OCI-LY7 (cell line): ENCODE measurements around the gene ANKRD2. TPM values are rescaled to one million over a fixed set of nuclear protein-coding genes. Genes with fewer than 3 reads are reported as not detected.
"Not testable (repeated sequence)": the region's sequence is repeated elsewhere in the genome, so short reads cannot be mapped to it uniquely, and the experiment has no call there.

Experiments used
- BruUV-seq: library from RNA; stranded (reverse); fragments of 400-500 nt; replicated peaks from 2 replicates; lab custom pipeline; 2021; lab: Mats Ljungman, UMichigan
- CTCF ChIA-PET: fragments of 300-600 bp; sonication (Branson Sonifier 250); formaldehyde crosslinking; loops from one replicate; lab custom pipeline; 2022; ENCODE audit warnings: antibody characterized with exemption; ENCODE audit not compliant: unreplicated experiment; lab: Charles Lee
- POLR2A ChIA-PET: fragments of 300-600 bp; sonication (Branson Sonifier 250); formaldehyde crosslinking; loops from one replicate; lab custom pipeline; 2022; ENCODE audit warnings: antibody characterized with exemption; lab: Charles Lee
- DNase-seq: peaks from one replicate; pipeline ENCODE4 v3.0.0-alpha.2; 2015; ENCODE audit warnings: low spot score
- H2AFZ ChIP-seq: fragments of 200-600 bp; sonication (generic), shearing (Covaris generic); 2 replicates; pipeline ENCODE4 v1.6.1; 2014; ENCODE audit warnings: mild to moderate bottlenecking, antibody characterized with exemption, low read length, moderate library complexity
- H3K27ac ChIP-seq: fragments of 200-600 bp; sonication (generic); 2 replicates; pipeline ENCODE4 v1.5.1; 2014; ENCODE audit warnings: mixed run types, low read depth, mild to moderate bottlenecking, moderate library complexity, low read length, inconsistent platforms; ENCODE audit not compliant: poor library complexity, severe bottlenecking
- H3K36me3 ChIP-seq: fragments of 200-600 bp; sonication (generic); 2 replicates; pipeline ENCODE4 v1.6.1; 2014; ENCODE audit warnings: mild to moderate bottlenecking, antibody characterized with exemption, low read length, moderate library complexity, mixed read lengths; ENCODE audit not compliant: insufficient read depth
- H3K4me1 ChIP-seq: fragments of 200-600 bp; sonication (generic); 2 replicates; pipeline ENCODE4 v1.5.1; 2014; ENCODE audit warnings: mild to moderate bottlenecking, low read length; ENCODE audit not compliant: insufficient read depth, poor library complexity, severe bottlenecking
- H3K4me2 ChIP-seq: fragments of 200-600 bp; sonication (generic); 2 replicates; pipeline ENCODE4 v1.6.1; 2014; ENCODE audit warnings: mild to moderate bottlenecking, low read length
- H3K4me3 ChIP-seq: fragments of 200-600 bp; sonication (generic); 2 replicates; pipeline ENCODE4 v1.5.1; 2014; ENCODE audit warnings: mild to moderate bottlenecking, low read depth, low read length; ENCODE audit not compliant: poor library complexity, severe bottlenecking
- H3K79me2 ChIP-seq: fragments of 200-600 bp; sonication (generic); 2 replicates; pipeline ENCODE4 v1.6.1; 2016; ENCODE audit warnings: low read depth, mild to moderate bottlenecking, low read length, moderate library complexity, mixed read lengths; ENCODE audit not compliant: insufficient read depth
- H3K9me2 ChIP-seq: fragments of 200-600 bp; sonication (generic); 2 replicates; pipeline ENCODE4 v1.6.1; 2016; ENCODE audit warnings: mild to moderate bottlenecking, low read length, mixed read lengths; ENCODE audit not compliant: insufficient read depth
- H3K9me3 ChIP-seq: fragments of 200-600 bp; sonication (generic); 2 replicates; pipeline ENCODE4 v1.6.1; 2014; ENCODE audit warnings: mild to moderate bottlenecking, mixed run types, low read length, mixed read lengths
- H4K20me1 ChIP-seq: fragments of 200-600 bp; sonication (generic); 2 replicates; pipeline ENCODE4 v1.6.1; 2014; ENCODE audit warnings: mild to moderate bottlenecking, antibody characterized with exemption, low read length, moderate library complexity, mixed read lengths; ENCODE audit not compliant: insufficient read depth
- CTCF ChIP-seq: fragments of 200-600 bp; sonication (generic); conservative IDR thresholded peaks from 2 replicates; pipeline ENCODE4 v1.5.1; 2014; ENCODE audit warnings: mild to moderate bottlenecking, antibody characterized with exemption, low read length, moderate library complexity, mixed read lengths
- EZH2phosphoT487 ChIP-seq: fragments of 200-600 bp; sonication (generic); IDR thresholded peaks from 2 replicates; pipeline ENCODE4 v1.6.1; 2018; ENCODE audit warnings: low read depth, borderline replicate concordance, mild to moderate bottlenecking, mixed run types, antibody characterized with exemption, low read length, moderate library complexity, mixed read lengths
- intact Hi-C: fragments of 100-400 bp; cut with micrococcal nuclease; formaldehyde crosslinking; loops from one replicate; pipeline ENCODE4 v1.10.0; 2022; ENCODE audit not compliant: unreplicated experiment
- total RNA-seq, 2 experiments: library from RNA; depleted of rRNA in 1 of 2; stranded (reverse); fragments of >200 nt in 1 of 2; shearing (Covaris generic) in 1 of 2; gene quantifications; 2 replicates each; pipeline ENCODE4 v1.2.3, GENCODE V29; 2014 to 2022

The ANKRD2 gene
- total RNA-seq, 2 experiments from 2014 or later = not detected

- Histone ChIP-seq H3K4me3 (no peak overlapping the region), H4K20me1 (no peaks in the 10 kb centered on the region), H3K9me3 (no peaks in the 10 kb centered on the region), H3K4me2 (no peak overlapping the region), H3K36me3 (no peaks in the 10 kb centered on the region), H3K27ac (no peak overlapping the region), H3K4me1 (no peaks in the 10 kb centered on the region), H2AFZ (no peak overlapping the region), H3K79me2 (no peaks in the 10 kb centered on the region), H3K9me2 (no peaks in the 10 kb centered on the region)
- intact Hi-C loops = no loop called here
- ChIA-PET POLR2A (no interaction called here), CTCF (no interaction called here)
- TF ChIP-seq EZH2phosphoT487 = no peak
- no TSS peak for BruUV-seq
- DNase-seq = no peak
Observed at GRCh38 chr10:97525086-97525485, 47.5 kb upstream of the ANKRD2 start.

- Histone ChIP-seq H4K20me1 (no peaks in the 10 kb centered on the region), H3K4me1 (no peaks in the 10 kb centered on the region), H3K79me2 (no peaks in the 10 kb centered on the region), H2AFZ (no peak overlapping the region), H3K36me3 (no peaks in the 10 kb centered on the region), H3K4me2 (no peak overlapping the region), H3K4me3 (no peak overlapping the region), H3K9me3 (no peaks in the 10 kb centered on the region), H3K9me2 (no peaks in the 10 kb centered on the region), H3K27ac (no peak overlapping the region)
- DNase-seq = no peak
- CTCF ChIA-PET = no interaction called here
- intact Hi-C loops = no loop called here
- POLR2A ChIA-PET = no interaction called here
- BruUV-seq = no TSS peak
- TF ChIP-seq EZH2phosphoT487 = no peak
- no peak for TF ChIP-seq CTCF
Observed at GRCh38 chr10:97525683-97526110, 46.9 kb upstream of the ANKRD2 start.

DNA sequence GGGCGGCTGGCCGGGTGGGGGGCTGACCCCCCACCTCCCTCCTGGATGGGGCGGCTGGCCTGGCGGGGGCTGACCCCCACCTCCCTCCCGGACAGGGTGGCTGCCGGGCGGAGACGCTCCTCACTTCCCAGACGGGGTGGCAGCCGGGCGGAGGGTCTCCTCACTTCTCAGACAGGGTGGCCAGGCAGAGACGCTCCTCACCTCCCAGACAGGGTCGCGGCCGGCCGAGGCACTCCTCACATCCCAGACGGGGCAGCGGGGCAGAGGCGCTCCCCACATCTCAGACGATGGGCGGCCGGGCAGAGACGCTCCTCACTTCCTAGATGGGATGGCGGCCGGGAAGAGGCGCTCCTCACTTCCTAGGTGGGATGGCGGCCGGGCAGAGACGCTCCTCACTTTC, 43.7 kb upstream of the ANKRD2 start:
- H3K9me2 ChIP-seq, H3K79me2 ChIP-seq, H3K9me3 ChIP-seq, H4K20me1 ChIP-seq, POLR2A ChIA-PET, H3K4me3 ChIP-seq, H3K27ac ChIP-seq, CTCF ChIA-PET, H3K4me2 ChIP-seq, DNase-seq, H3K4me1 ChIP-seq, BruUV-seq, intact Hi-C loops, H3K36me3 ChIP-seq, H2AFZ ChIP-seq: not testable (repeated sequence)
